Heart left ventricle (tissue), 16 donors: ENCODE data around the gene RNASE4. TPM values are rescaled to one million over a fixed set of nuclear protein-coding genes. Genes with fewer than 3 reads are reported as not detected.

Source experiments
- ATAC-seq, 4 donors: fragments of 200-7000 bp; cut with Tn5 transposase; one replicate each; pipeline ENCODE4 v1.9.1; 2020 to 2022; ENCODE audit warnings: moderate library complexity in 4 of 4, mild to moderate bottlenecking in 3 of 4, moderate number of reproducible peaks in 1 of 4
- DNase-seq, 5 donors: peaks; one replicate each; pipeline ENCODE4 v3.0.0-alpha.2; 2020
- H3K27ac ChIP-seq, 12 donors: fragments of 200-600 bp; sonication (generic) in 4 of 12; one replicate each; pipeline versions ENCODE4 v1.5.0 to v1.8.0; 2016 to 2022; ENCODE audit warnings: mild to moderate bottlenecking in 2 of 12
- H3K27me3 ChIP-seq, 9 donors: fragments of 200-600 bp; sonication (generic) in 2 of 9; one replicate each; pipeline versions ENCODE4 v1.5.1 to v1.8.0; 2016 to 2022; ENCODE audit warnings: mild to moderate bottlenecking in 3 of 9
- H3K36me3 ChIP-seq, 9 donors: fragments of 200-600 bp; sonication (generic) in 2 of 9; one replicate each; pipeline versions ENCODE4 v1.5.0 to v1.8.0; 2018 to 2022; ENCODE audit warnings: mild to moderate bottlenecking in 2 of 9
- H3K4me1 ChIP-seq, 12 donors: fragments of 200-600 bp; sonication (generic) in 4 of 12; one replicate each; pipeline versions ENCODE4 v1.5.0 to v1.8.0; 2016 to 2022; ENCODE audit warnings: mild to moderate bottlenecking in 3 of 12
- H3K4me3 ChIP-seq, 12 donors: fragments of 200-600 bp; sonication (generic) in 4 of 12; one replicate each; pipeline versions ENCODE4 v1.5.0 to v1.8.0; 2017 to 2022; ENCODE audit warnings: mild to moderate bottlenecking in 9 of 12, moderate library complexity in 4 of 12
- H3K9me3 ChIP-seq, 12 donors: fragments of 200-600 bp; sonication (generic) in 4 of 12; one replicate each; pipeline versions ENCODE4 v1.5.0 to v1.8.0; 2016 to 2022; ENCODE audit warnings: mild to moderate bottlenecking in 1 of 12
- CTCF ChIP-seq, 12 donors: fragments of 200-600 bp; sonication (generic) in 4 of 12; IDR thresholded peaks; one replicate each; pipeline versions ENCODE4 v1.5.0 to v1.8.0; 2018 to 2022; ENCODE audit warnings: antibody characterized with exemption in 12 of 12, mild to moderate bottlenecking in 5 of 12
- POLR2A ChIP-seq, 2 donors: fragments of 450-650 bp; IDR thresholded peaks; one replicate each; pipeline ENCODE4 v1.6.1; 2017; ENCODE audit warnings: antibody characterized with exemption in 2 of 2, mild to moderate bottlenecking in 2 of 2, moderate library complexity in 2 of 2
- WGBS, 4 donors: extraction: QIAGEN DNeasy Blood & Tissue Kit in 2 of 4; methylation state at CpG; one replicate each; pipeline versions ENCODE4 v1.1.5 to v1.1.7; 2013 to 2018; 5-methylcytosine and 5-hydroxymethylcytosine counted together
- intact Hi-C, 10 donors: fragments of 100-400 bp; cut with DNase I; formaldehyde crosslinking; loops; one replicate each; pipeline versions ENCODE4 v1.11.1 to v1.14.2; 2022
- polyA plus RNA-seq, 2 donors: library from polyadenylated mRNA; stranded (reverse); fragments of 200-250 nt; gene quantifications; one replicate each; pipeline ENCODE4 v1.2.3, GENCODE V29; 2013
- total RNA-seq, 9 donors: library from RNA; depleted of rRNA in 2 of 9; stranded (reverse); fragments of >200 nt in 2 of 9; fragmentation: NEBNext Ultra II Directional in 3 of 9; extraction: Animal tissue kit (Norgen Biotek cat#: 25700) in 3 of 9; gene quantifications; one replicate each; pipeline versions ENCODE4 v1.1.0 to v1.2.4, GENCODE V29; 2016 to 2023
- donor health status: ischemic (EF 13 %, LVEDD 7.1; RV severe dilation, severe dysfunction).
- donor health status: healthy with polysubstance abuse.
- donor health status: DM: no; HTN: yes; CAD: no.
- donor health status: DM: no; HTN: no; CAD: no.
- donor health status: ischemic (EF 25% LVEDD 6.9; RV normal size, moderate dysfunction).
- donor health status: ischemic (EF 25% LVEDD 5.7; RV mildly dilated, moderate dysfunction).
- donor health status: healthy.
- donor health status: DM: yes; HTN: yes; CAD: no.
- donor health status: ischemic (EF 35%, LVEDD 5.7; RV mildly dilated, moderate dysfunction).
- donor health status: nonischemic (EF 11% LVEDD 7.7; RV severe dilation, severe dysfunction).
- donor health status: DM: yes; HTN: yes; CAD: no.
- donor health status: PGD.
- donor health status: ischemic (EF 29% LVEDD 5.4; RV normal size, mild dysfunction).
- donor health status: nonischemic (EF 23%, LVEDD 6.1; RV moderate dilation, normal function).

RNASE4 gene
- total and polyA plus RNA-seq, 11 donors, result 4.7 to 22.2 (median 8.2) TPM

GRCh38 chr14:20687362-20688166 is 3.2 kb downstream of the RNASE4 start:
- H3K4me1 ChIP-seq, result peaks cover 0 to 26% (median 10%) of the 10 kb centered on the region in 12 donors
- TF ChIP-seq POLR2A (IDR thresholded peaks at IDR 0.05) (no peak), CTCF (IDR thresholded peaks at IDR 0.05) (no peak)
- no peaks in the 10 kb centered on the region for H3K27me3 ChIP-seq
- ATAC-seq (no peak), DNase-seq (no peak)
- H3K36me3 ChIP-seq, result no peaks in the 10 kb centered on the region
- H3K4me3 ChIP-seq, result no peak overlapping the region
- WGBS, 4 donors, result 83 to 94% (median 91%) methylated on average over 4 to 5 of the region's 5 CpGs
- intact Hi-C loops, result loop anchor here in 6 of 10 donors (5.0 to 10.0 kb wide), 9 partner anchors 75 to 697 kb away; partner anchors contain the start of genes TEP1 (in 3 of the 6), TMEM253 (in 2 of the 6), APEX1 (in 1 of the 6) and OSGEP (in 1 of the 6)
- H3K27ac ChIP-seq, result no peak overlapping the region
- no peaks in the 10 kb centered on the region for H3K9me3 ChIP-seq

- no peak for TF ChIP-seq POLR2A (IDR thresholded peaks at IDR 0.05)
- no peak for TF ChIP-seq CTCF (IDR thresholded peaks at IDR 0.05)
- WGBS, 4 donors, result 79 to 92% (median 81%) methylated on average over 7 of the region's 7 CpGs
- intact Hi-C loops, result loop anchor here in 6 of 10 donors (5.0 to 10.0 kb wide), 9 partner anchors 76 to 696 kb away; partner anchors contain the start of genes TEP1 (in 3 of the 6), TMEM253 (in 2 of the 6), APEX1 (in 1 of the 6) and OSGEP (in 1 of the 6)
- peaks cover 0 to 26% (median 10%) of the 10 kb centered on the region in 12 donors for H3K4me1 ChIP-seq
- no peak within 1 kb of the TSS for H3K27ac ChIP-seq
- H3K4me3 ChIP-seq, result no peak within 1 kb of the TSS
- H3K36me3 ChIP-seq, result peaks cover 0 to 3% (median 0%) of the 10 kb centered on the region in 9 donors
- DNase-seq (no peak), ATAC-seq (no peak)
- H3K9me3 ChIP-seq, result no peaks in the 10 kb centered on the region
- H3K27me3 ChIP-seq, result no peaks in the 10 kb centered on the region
Observed at GRCh38 chr14:20688167-20688839, 3.9 kb downstream of the RNASE4 start, which contains the start of gene ANG. ANG (plus strand) TSS chr14:20688764; CDS start chr14:20693565, 4,801 bp downstream.

GRCh38 chr14:20690848-20691640 is 6.7 kb downstream of the RNASE4 start:
- Histone ChIP-seq H3K27ac (no peak overlapping the region), H3K36me3 (peaks cover 0 to 27% (median 0%) of the 10 kb centered on the region in 9 donors), H3K4me1 (peaks cover 0 to 18% (median 4%) of the 10 kb centered on the region in 12 donors), H3K9me3 (no peaks in the 10 kb centered on the region), H3K4me3 (no peak overlapping the region), H3K27me3 (no peaks in the 10 kb centered on the region)
- ATAC-seq (peak; percentile 64 to 89 (median 87)), DNase-seq (peak in 3 of 5 donors; percentile 28 to 42 (median 30))
- WGBS, 4 donors, result 22 to 36% (median 24%) methylated on average over 9 of the region's 9 CpGs
- intact Hi-C loops, result loop anchor here in 7 of 10 donors (1.0 to 10.0 kb wide), 12 partner anchors 28 to 414 kb away; partner anchors contain the start of genes RNASE7 (in 1 of the 7) and TMEM253 (in 1 of the 7)
- no peak for TF ChIP-seq POLR2A (IDR thresholded peaks at IDR 0.05)
- peak; percentile 76 to 90 (median 85) for TF ChIP-seq CTCF (IDR thresholded peaks at IDR 0.05)
